Fibroblast of gingiva (primary cell): Measurements from ENCODE around the gene GAS6.

Source experiments
- DNase-seq: peaks from one replicate; pipeline ENCODE4 v3.0.0-alpha.2; 2011; ENCODE audit warnings: low read depth

The GAS6 gene

DNA sequence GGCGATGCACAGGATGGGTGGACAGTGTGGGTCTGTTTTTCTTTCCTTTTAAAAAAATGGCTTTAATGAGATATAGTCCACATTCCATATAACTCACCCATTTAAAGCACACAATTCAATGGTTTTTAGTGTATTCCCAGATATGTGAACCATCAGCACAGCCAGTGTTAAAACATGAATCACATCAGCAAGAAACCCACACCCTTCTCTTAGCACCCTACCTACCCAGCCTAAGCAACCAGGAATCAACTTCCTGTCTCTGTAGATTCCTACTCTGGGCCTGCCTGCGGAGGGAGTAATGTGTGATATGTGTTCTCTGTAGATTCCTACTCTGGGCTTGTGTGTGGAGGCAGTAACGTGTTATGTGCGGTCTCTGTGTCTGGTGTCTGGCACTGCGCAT lies 92.9 kb downstream of the GAS6 start:
- DNase-seq = no peak
